NCI-H1436 treated with DMSO at 0.1 percent for 48 hours (cell line): ENCODE results near the gene G3BP2.

Experiments used
- DNase-seq: peaks from one replicate; lab custom pipeline; 2025; lab: John Stamatoyannopoulos, UW

The G3BP2 gene

GRCh38 chr4:75637827-75638226 is 35.4 kb downstream of the G3BP2 start:
- no peak for DNase-seq

GRCh38 chr4:75637176-75637575 is 36.0 kb downstream of the G3BP2 start:
- DNase-seq = no peak

- no peak for DNase-seq
Measured at GRCh38 chr4:75634951-75635350, 38.3 kb downstream of the G3BP2 start.

GRCh38 chr4:75634281-75634680 is 38.9 kb downstream of the G3BP2 start:
- no peak for DNase-seq

GRCh38 chr4:75633846-75634245 is 39.4 kb downstream of the G3BP2 start:
- DNase-seq = no peak

GRCh38 chr4:75630937-75631329 is 42.3 kb downstream of the G3BP2 start:
- DNase-seq = no peak

- DNase-seq = no peak
Measured at GRCh38 chr4:75630174-75630936, 42.9 kb downstream of the G3BP2 start, which contains the start of gene CDKL2. Gene CDKL2 (minus strand): TSS chr4:75630528. CDS start chr4:75625988, 4,540 bp downstream.

GRCh38 chr4:75629239-75629638 is 44.0 kb downstream of the G3BP2 start:
- no peak for DNase-seq

GRCh38 chr4:75623026-75623425 is 50.2 kb downstream of the G3BP2 start:
- DNase-seq = no peak

GRCh38 chr4:75621715-75622114 is 51.5 kb downstream of the G3BP2 start:
- no peak for DNase-seq

GRCh38 chr4:75612306-75612705 is 60.9 kb downstream of the G3BP2 start:
- no peak for DNase-seq

GRCh38 chr4:75605928-75606327 is 67.3 kb downstream of the G3BP2 start:
- DNase-seq = no peak

GRCh38 chr4:75599647-75600046 is 73.6 kb downstream of the G3BP2 start:
- DNase-seq = no peak

GRCh38 chr4:75598390-75598789 is 74.8 kb downstream of the G3BP2 start:
- no peak for DNase-seq

GRCh38 chr4:75596061-75596460 is 77.2 kb downstream of the G3BP2 start:
- DNase-seq = no peak

GRCh38 chr4:75593393-75593792 is 79.8 kb downstream of the G3BP2 start:
- DNase-seq = no peak
